Measurements from ENCODE around the gene ADARB1.
A peak's percentile ranks its signal among the peaks of the same experiment; 100 is the strongest.

Gene ADARB1

GRCh38 chr21:45164124-45164511 lies 89.7 kb downstream of the ADARB1 start:
- DNase-seq (ENCODE audit: low read depth), result no peak
- H3K4me3 ChIP-seq (replicated peaks; ENCODE audit: low read depth, low read length), result no peak overlapping the region
- TF ChIP-seq, protein P1, sequence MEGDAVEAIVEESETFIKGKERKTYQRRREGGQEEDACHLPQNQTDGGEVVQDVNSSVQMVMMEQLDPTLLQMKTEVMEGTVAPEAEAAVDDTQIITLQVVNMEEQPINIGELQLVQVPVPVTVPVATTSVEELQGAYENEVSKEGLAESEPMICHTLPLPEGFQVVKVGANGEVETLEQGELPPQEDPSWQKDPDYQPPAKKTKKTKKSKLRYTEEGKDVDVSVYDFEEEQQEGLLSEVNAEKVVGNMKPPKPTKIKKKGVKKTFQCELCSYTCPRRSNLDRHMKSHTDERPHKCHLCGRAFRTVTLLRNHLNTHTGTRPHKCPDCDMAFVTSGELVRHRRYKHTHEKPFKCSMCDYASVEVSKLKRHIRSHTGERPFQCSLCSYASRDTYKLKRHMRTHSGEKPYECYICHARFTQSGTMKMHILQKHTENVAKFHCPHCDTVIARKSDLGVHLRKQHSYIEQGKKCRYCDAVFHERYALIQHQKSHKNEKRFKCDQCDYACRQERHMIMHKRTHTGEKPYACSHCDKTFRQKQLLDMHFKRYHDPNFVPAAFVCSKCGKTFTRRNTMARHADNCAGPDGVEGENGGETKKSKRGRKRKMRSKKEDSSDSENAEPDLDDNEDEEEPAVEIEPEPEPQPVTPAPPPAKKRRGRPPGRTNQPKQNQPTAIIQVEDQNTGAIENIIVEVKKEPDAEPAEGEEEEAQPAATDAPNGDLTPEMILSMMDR (IDR thresholded peaks at IDR 0.05; ENCODE audit: low read length, missing control alignments), result no peak

GRCh38 chr21:45164838-45165237 lies 90.5 kb downstream of the ADARB1 start:
- H3K4me3 ChIP-seq (replicated peaks; ENCODE audit: low read depth, low read length), result no peak overlapping the region
- DNase-seq (ENCODE audit: low read depth), result no peak
- TF ChIP-seq, protein P1 (IDR thresholded peaks at IDR 0.05; ENCODE audit: low read length, missing control alignments), result no peak

DNA sequence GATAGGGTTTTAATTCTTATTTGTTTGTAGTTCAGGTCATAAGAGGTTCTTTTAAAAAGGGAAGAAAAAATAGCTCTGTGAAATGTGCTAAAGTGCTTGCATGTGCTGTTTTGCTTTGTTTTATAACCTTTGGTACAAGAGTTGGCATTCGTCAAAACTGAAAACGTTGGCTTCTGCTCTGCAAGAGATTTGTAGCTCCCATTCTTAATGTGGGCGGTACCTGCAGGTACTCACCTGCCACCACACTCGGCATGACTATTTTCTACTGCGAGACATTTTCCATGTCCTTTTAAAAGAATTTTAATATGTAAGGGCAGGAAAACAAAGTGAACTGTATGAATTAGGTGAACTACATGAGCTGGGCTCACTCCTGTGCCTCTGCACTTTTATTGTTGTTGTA lies 92.6 kb downstream of the ADARB1 start:
- TF ChIP-seq, protein P1 (IDR thresholded peaks at IDR 0.05; ENCODE audit: low read length, missing control alignments), result no peak
- DNase-seq (ENCODE audit: low read depth), result no peak
- no peak overlapping the region for H3K4me3 ChIP-seq (replicated peaks; ENCODE audit: low read depth, low read length)

- H3K4me3 ChIP-seq (replicated peaks; ENCODE audit: low read depth, low read length), result no peak overlapping the region
- peak; percentile 78 for DNase-seq (ENCODE audit: low read depth)
- TF ChIP-seq, protein P1 (IDR thresholded peaks at IDR 0.05; ENCODE audit: low read length, missing control alignments), result peak; percentile 3
Measured at GRCh38 chr21:45167796-45168222, 93.4 kb downstream of the ADARB1 start.

- no peak for DNase-seq (ENCODE audit: low read depth)
- H3K4me3 ChIP-seq (replicated peaks; ENCODE audit: low read depth, low read length), result no peak overlapping the region
- TF ChIP-seq, protein P1 (IDR thresholded peaks at IDR 0.05; ENCODE audit: low read length, missing control alignments), result no peak
Measured at GRCh38 chr21:45168522-45168921, 94.1 kb downstream of the ADARB1 start.

DNA sequence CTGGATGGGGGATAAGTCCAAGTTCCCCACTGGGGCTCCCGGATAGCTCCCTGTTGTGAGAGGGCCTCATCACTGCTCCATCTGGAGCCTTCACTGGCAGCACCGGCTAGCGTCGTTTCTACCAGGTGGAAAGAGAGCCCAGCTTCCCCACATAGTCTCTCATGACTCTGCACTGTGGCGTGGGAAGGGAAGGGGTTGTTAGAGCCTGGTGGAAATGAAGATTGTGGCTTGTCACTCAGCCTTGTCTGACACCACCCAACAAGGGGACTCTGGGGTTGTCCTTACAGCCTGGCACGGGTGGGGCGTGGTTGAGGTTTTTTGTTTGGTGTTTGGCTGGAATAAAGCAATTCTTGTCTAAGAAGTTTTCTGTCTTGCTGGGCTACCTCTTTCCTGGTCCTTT lies 94.6 kb downstream of the ADARB1 start:
- TF ChIP-seq, protein P1 (IDR thresholded peaks at IDR 0.05; ENCODE audit: low read length, missing control alignments), result no peak
- DNase-seq (ENCODE audit: low read depth), result no peak
- H3K4me3 ChIP-seq (replicated peaks; ENCODE audit: low read depth, low read length), result no peak overlapping the region

- DNase-seq (ENCODE audit: low read depth), result no peak
- TF ChIP-seq, protein P1 (IDR thresholded peaks at IDR 0.05; ENCODE audit: low read length, missing control alignments), result no peak
- H3K4me3 ChIP-seq (replicated peaks; ENCODE audit: low read depth, low read length), result no peak overlapping the region
Measured at GRCh38 chr21:45169682-45170081, 95.3 kb downstream of the ADARB1 start.
